Embryonic facial prominence (tissue), 1 donor: Measurements from ENCODE around the gene CD109.
"Not testable (repeated sequence)": the region's sequence is repeated elsewhere in the genome, so short reads cannot be mapped to it uniquely, and the experiment has no call there.

Source experiments
- DNase-seq: peaks from one replicate; pipeline ENCODE4 v3.0.0-alpha.2; 2016; ENCODE audit errors: extremely low spot score

Gene CD109

DNA sequence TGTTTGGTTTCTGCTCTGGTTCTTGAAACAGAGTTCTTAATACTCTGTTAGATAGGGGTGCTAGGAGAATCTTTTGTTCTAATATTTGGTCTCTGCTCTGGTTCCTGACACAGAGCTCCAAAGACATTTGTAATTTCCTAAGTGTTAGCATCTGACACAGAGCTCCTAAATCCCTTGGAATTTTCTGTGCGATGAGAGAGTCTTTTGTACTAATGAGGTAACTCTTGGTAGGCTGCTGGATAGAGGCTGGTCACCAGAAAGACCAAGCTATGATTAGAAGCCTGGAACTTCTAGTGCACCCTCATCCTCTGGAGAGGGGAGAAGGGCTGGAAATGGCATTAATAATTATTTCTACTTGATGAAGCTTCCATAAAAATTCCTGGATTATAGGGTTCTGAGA is 7.7 kb upstream of the CD109 start:
- no peak for DNase-seq

DNA sequence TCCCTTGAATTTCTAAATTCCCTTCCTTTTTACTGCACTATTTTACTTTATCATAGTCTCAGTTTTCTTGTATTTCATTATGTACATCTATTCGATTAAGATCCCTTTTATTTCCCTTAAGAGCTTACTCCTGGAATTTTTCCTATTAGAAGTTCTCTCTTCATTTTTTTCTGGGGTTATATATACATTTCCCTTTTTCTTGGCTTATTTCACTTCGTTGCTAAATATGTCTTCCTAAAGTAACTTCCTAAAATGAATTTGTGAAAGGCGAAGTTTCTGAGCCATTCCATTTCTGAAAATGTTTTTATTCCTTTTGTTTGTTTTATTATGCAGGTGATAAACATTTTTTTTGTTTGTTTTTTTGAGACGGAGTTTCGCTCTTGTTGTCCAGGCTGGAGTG is 5.9 kb upstream of the CD109 start:
- DNase-seq, result no peak

- DNase-seq, result no peak
Measured at GRCh38 chr6:73691512-73691911, 4.5 kb upstream of the CD109 start.

GRCh38 chr6:73694711-73695411 is 1.1 kb upstream of the CD109 start:
- no peak for DNase-seq

- no peak for DNase-seq
Measured at GRCh38 chr6:73696966-73697655, 1.1 kb downstream of the CD109 start.

DNA sequence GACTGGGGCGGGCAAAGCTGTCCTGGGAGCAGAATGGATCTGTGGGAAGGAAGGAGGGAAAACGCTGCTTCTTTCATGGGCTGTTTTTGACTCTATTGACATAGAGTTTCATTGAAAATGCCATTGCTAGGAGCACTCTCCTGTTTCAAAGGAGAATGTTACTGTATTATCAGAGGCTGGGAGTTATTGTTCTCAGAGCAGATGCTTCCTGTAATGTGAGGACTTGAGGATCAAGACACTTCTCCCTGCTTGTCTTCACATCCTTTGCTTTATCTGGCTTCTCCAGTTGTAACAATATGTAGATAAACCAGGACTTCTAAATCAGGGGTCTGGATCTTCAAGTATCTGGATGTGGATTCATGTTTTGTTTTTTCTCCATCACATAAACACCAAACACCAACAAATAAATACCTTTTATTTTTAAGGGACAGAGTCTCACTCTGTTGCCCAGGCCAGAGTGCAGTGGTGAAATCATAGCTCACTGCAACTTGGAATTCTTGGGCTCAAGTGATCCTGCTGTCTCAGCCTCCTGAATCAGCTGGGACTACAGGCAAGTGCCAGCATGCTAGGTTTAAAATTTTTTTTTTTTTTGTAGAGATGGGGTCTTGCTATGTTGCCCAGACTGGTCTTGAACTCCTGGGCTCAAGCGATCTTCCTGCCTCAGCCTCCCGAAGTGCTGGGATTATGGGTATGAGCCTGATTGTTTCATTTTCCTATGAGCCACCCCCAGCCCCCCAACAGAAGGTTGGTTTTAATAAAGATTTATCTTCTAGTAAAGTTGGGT is 3.9 kb downstream of the CD109 start:
- DNase-seq, result no peak

DNA sequence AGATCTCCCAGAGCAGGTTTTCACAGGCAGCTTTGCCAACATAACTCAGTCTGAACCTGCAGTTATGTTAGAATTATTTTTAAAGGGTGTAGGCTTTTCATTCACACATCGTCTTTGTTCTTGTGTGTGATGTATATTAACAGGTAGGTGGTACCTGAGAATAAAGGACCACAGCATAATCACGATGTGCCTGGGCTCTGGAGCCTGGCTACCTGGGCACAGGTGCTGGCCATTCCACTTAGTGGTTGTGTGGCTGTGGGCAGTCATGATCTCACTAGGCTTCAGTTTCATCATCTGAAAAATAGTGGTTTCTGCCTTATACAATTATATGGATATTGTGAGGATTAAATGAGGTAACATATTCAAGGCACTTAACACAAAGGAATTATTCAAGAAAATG is 6.4 kb downstream of the CD109 start:
- no peak for DNase-seq

DNA sequence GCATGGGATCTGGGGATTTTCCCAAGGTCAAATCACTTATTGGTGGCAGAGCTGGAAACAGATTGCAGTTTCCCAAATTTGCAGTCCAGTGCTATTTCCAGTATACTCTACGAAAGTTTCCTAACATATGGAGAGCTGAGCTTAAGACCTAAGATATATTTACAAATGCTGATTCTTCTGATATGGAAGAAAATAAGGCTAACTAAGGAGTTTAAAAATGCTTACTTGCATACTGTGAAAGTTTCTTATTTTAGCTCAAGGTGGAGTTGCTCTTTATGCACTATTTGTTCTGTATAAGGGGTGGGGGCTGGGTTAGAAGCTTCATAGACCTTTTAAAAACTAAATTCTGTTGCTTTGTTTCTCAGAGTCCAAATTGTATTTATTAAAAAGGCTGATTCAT is 7.5 kb downstream of the CD109 start:
- DNase-seq, result no peak

- DNase-seq, result no peak
Measured at GRCh38 chr6:73704260-73704659, 8.3 kb downstream of the CD109 start.

DNA sequence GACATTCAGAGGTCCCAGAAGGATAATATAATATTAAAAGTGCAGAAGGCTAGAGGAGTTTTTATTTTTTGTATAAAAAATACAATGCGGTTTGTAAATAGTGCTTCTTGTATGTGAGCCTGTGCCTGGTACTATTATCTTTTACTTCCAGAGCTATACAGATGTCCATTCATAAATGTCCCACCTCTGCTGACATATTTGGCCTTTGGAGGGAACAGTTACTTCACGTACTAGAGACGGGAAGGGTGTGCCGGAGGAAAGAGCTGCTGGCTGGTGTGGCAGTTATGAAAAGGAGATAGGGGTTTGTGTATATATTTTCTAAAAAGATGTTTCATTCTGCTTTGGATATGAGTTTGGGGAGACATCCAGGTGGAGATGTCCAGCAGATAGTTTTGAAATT is 8.8 kb downstream of the CD109 start:
- DNase-seq, result no peak

- no peak for DNase-seq
Measured at GRCh38 chr6:73706971-73707370, 11.0 kb downstream of the CD109 start.

DNA sequence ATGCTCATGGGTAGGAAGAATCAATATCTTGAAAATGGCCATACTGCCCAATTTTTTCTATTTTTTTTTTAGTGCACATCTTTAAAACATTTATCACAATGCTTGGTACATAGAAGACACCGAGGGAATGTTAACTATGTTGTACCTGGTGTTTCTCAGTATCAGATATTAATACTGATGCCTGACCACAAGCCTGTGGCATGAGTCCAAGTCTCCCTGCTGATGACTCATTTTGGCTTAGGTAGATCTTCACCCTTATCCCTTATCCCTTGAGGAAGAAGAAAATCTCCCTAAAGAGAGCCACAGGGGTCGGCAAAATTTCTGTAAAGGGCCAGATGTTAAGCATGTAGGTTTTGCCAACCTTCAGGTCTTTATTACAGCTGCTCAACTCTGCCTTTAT is 14.5 kb downstream of the CD109 start:
- DNase-seq, result no peak

- no peak for DNase-seq
Measured at GRCh38 chr6:73710948-73711347, 14.9 kb downstream of the CD109 start.

- no peak for DNase-seq
Measured at GRCh38 chr6:73712535-73713173, 16.7 kb downstream of the CD109 start.

GRCh38 chr6:73713426-73714147 is 17.6 kb downstream of the CD109 start:
- DNase-seq, result no peak

- DNase-seq, result not testable (repeated sequence)
Measured at GRCh38 chr6:73715111-73715508, 19.1 kb downstream of the CD109 start.

- no peak for DNase-seq
Measured at GRCh38 chr6:73719046-73719445, 23.0 kb downstream of the CD109 start.

DNA sequence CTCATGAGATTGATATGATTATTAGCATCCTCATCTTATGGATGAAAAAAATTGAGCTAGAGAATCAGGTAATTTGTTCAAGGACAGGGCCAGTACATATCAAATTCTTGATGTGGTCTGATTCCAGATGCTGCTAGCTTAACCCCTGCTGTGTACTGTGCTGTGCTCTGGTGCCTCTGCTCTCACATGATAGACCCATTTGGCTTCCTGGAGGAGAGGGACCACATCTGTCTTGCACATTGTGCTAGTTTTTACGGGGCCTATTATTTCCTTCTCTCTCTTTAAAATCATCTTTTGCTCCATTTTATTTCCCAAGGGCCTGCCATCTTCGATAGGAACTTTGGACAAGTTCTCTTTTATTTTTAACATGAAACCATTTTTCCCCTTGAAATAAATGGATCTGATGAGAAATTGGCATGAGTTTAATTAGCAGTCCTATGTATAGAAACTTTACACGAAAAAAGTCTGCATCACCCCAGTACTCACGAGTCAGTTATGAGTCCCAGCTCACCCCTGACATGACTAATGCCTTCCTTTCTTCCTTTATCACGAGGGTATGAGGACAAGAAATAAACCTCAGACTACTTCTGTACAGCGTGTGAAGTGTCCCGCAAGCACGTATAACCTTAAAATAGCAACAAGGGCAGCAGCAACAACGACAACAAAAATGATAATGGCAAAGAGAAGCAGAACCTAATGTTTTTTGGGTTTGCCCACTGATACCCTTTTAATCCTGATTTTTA is 26.5 kb downstream of the CD109 start:
- no peak for DNase-seq

- not testable (repeated sequence) for DNase-seq
Measured at GRCh38 chr6:73723480-73723879, 27.5 kb downstream of the CD109 start.

DNA sequence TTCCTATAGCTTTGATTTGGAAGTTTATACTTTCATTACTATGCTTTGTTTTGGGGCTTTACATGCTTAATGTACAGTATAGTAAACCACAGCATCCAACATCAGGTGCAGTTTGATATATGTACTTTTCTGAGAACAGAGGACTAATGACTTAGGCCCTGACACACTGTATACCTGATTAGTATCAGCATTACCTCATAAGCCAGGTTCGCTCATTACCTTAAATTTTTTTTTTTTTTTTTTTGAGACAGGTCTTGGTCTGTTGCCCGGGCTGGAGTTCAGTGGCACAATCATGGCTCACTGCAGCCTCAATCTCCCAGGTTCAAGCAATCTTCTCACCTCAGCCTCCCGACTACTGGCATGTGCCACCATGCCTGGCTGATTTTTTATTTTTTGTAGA is 28.4 kb downstream of the CD109 start:
- no peak for DNase-seq

- DNase-seq, result not testable (repeated sequence)
Measured at GRCh38 chr6:73725192-73725591, 29.2 kb downstream of the CD109 start.
